Liver (tissue), 3 donors: Measurements from ENCODE around the gene KRTAP5-4.

Source experiments
- ATF3 ChIP-seq: IDR thresholded peaks from 2 replicates; pipeline ENCODE4 v1.6.1; 2016; ENCODE audit warnings: antibody characterized with exemption
- CTCF ChIP-seq: fragments of 150-350 bp; IDR thresholded peaks from 2 replicates; pipeline ENCODE4 v1.5.1; 2017; ENCODE audit warnings: improper control_type of control experiment, low read depth, low read length; ENCODE audit not compliant: missing input control
- EGR1 ChIP-seq, 2 donors: IDR thresholded peaks; 2 replicates each; pipeline ENCODE4 v1.6.1; 2016 to 2018; ENCODE audit warnings: antibody characterized with exemption in 2 of 2, low read depth in 2 of 2
- MAX ChIP-seq: IDR thresholded peaks from 2 replicates; pipeline ENCODE4 v1.6.1; 2016; ENCODE audit warnings: antibody characterized with exemption
- RAD21 ChIP-seq, 2 donors: IDR thresholded peaks; 2 replicates each; pipeline ENCODE4 v1.6.1; 2016; ENCODE audit warnings: antibody characterized with exemption in 2 of 2, mild to moderate bottlenecking in 2 of 2
- SP1 ChIP-seq: IDR thresholded peaks from 2 replicates; pipeline ENCODE4 v1.6.1; 2018; ENCODE audit warnings: antibody characterized with exemption, mild to moderate bottlenecking
- TAF1 ChIP-seq: conservative IDR thresholded peaks from 2 replicates; pipeline ENCODE4 v1.6.1; 2016; ENCODE audit warnings: antibody characterized with exemption, mild to moderate bottlenecking
- TF ChIP-seq, protein P1 (sequence below): IDR thresholded peaks from 2 replicates; pipeline ENCODE4 v1.6.1; 2016; ENCODE audit warnings: antibody characterized with exemption
- donor health status: healthy.
- donor health status: healthy.

- TF ChIP-seq CTCF (no peak), TAF1 (no peak), MAX (no peak), SP1 (no peak), EGR1 (IDR thresholded peaks at IDR 0.05; ENCODE audit: low read depth in 2 of 2) (no peak), ATF3 (no peak), RAD21 (IDR thresholded peaks at IDR 0.05) (no peak)
- TF ChIP-seq, protein P1, sequence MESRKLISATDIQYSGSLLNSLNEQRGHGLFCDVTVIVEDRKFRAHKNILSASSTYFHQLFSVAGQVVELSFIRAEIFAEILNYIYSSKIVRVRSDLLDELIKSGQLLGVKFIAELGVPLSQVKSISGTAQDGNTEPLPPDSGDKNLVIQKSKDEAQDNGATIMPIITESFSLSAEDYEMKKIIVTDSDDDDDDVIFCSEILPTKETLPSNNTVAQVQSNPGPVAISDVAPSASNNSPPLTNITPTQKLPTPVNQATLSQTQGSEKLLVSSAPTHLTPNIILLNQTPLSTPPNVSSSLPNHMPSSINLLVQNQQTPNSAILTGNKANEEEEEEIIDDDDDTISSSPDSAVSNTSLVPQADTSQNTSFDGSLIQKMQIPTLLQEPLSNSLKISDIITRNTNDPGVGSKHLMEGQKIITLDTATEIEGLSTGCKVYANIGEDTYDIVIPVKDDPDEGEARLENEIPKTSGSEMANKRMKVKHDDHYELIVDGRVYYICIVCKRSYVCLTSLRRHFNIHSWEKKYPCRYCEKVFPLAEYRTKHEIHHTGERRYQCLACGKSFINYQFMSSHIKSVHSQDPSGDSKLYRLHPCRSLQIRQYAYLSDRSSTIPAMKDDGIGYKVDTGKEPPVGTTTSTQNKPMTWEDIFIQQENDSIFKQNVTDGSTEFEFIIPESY = no peak
These were observed 21.3 kb upstream of the KRTAP5-4 start for GRCh38 chr11:1643146-1643690.
